Thyroid gland (tissue), 4 donors: ENCODE results near the gene IGSF23.

Source experiments
- POLR2A ChIP-seq, 2 donors: fragments of 450-650 bp; IDR thresholded peaks; one replicate each; pipeline ENCODE4 v1.6.1; 2017; ENCODE audit warnings: antibody characterized with exemption in 2 of 2, mild to moderate bottlenecking in 2 of 2, moderate library complexity in 1 of 2
- TF ChIP-seq, protein P1 (sequence below), 6 experiments: fragments of 200-600 bp in 3 of 6; fragments of 450-650 bp in 3 of 6; sonication (generic) in 3 of 6; IDR thresholded peaks; one replicate each; pipeline ENCODE4 v1.5.1; 2016 to 2019; ENCODE audit warnings: antibody characterized with exemption in 6 of 6, mild to moderate bottlenecking in 2 of 6, inconsistent platforms in 1 of 6, moderate library complexity in 1 of 6

GRCh38 chr19:44657211-44657921 is 44.0 kb downstream of the IGSF23 start:
- TF ChIP-seq, protein P1, sequence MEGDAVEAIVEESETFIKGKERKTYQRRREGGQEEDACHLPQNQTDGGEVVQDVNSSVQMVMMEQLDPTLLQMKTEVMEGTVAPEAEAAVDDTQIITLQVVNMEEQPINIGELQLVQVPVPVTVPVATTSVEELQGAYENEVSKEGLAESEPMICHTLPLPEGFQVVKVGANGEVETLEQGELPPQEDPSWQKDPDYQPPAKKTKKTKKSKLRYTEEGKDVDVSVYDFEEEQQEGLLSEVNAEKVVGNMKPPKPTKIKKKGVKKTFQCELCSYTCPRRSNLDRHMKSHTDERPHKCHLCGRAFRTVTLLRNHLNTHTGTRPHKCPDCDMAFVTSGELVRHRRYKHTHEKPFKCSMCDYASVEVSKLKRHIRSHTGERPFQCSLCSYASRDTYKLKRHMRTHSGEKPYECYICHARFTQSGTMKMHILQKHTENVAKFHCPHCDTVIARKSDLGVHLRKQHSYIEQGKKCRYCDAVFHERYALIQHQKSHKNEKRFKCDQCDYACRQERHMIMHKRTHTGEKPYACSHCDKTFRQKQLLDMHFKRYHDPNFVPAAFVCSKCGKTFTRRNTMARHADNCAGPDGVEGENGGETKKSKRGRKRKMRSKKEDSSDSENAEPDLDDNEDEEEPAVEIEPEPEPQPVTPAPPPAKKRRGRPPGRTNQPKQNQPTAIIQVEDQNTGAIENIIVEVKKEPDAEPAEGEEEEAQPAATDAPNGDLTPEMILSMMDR (IDR thresholded peaks at IDR 0.05), result peak; percentile 71 to 92 (median 86)
- TF ChIP-seq POLR2A (IDR thresholded peaks at IDR 0.05), result no peak
